Measurements from ENCODE around the gene NFATC2.
"Not testable (repeated sequence)": the region's sequence is repeated elsewhere in the genome, so short reads cannot be mapped to it uniquely, and the experiment has no call there.

GRCh38 chr20:51461846-51462245 lies 80.7 kb downstream of the NFATC2 start:
- not testable (repeated sequence) for TF ChIP-seq ZNF274 (IDR thresholded peaks at IDR 0.05; ENCODE audit: low read depth, low read length); YY1 (IDR thresholded peaks at IDR 0.05; ENCODE audit: insufficient read depth, insufficient read length); SUZ12 (IDR thresholded peaks at IDR 0.05; ENCODE audit: extremely low read depth, insufficient read depth, insufficient read length)

All from NT2/D1 (cell line).